ENCODE data around the gene TMPRSS3.

The TMPRSS3 gene

GRCh38 chr21:42352441-42353095, 43.3 kb downstream of the TMPRSS3 start:
- H3K4me3 ChIP-seq (ENCODE audit: low read length): no peak overlapping the region
- no peak overlapping the region for H3K27ac ChIP-seq (ENCODE audit: low read length)
- no peaks in the 10 kb centered on the region for H3K9me3 ChIP-seq (ENCODE audit: control insufficient read depth, low read depth, low read length)
- H3K4me1 ChIP-seq (ENCODE audit: control insufficient read depth, low read depth, low read length): no peaks in the 10 kb centered on the region
- no peaks in the 10 kb centered on the region for H3K27me3 ChIP-seq (ENCODE audit: control insufficient read depth, insufficient read depth, low read length)
- no peak overlapping the region for H3K9ac ChIP-seq (ENCODE audit: low read length)
- no peaks in the 10 kb centered on the region for H3K36me3 ChIP-seq (ENCODE audit: control insufficient read depth, low read depth, low read length)

- Histone ChIP-seq H3K27ac (ENCODE audit: low read length) (no peak overlapping the region), H3K9ac (ENCODE audit: low read length) (no peak overlapping the region)
These were observed 44.0 kb downstream of the TMPRSS3 start for GRCh38 chr21:42351626-42352440.

GRCh38 chr21:42350927-42351426, 44.9 kb downstream of the TMPRSS3 start, which contains the start of gene TFF2:
TSS of gene TFF2 (minus strand) at chr21:42350994. CDS start at chr21:42350957, 37 bp downstream.
- Histone ChIP-seq H3K4me1 (ENCODE audit: control insufficient read depth, low read depth, low read length) (no peaks in the 10 kb centered on the region), H3K4me3 (ENCODE audit: low read length) (no peak within 1 kb of the TSS), H3K9ac (ENCODE audit: low read length) (no peak within 1 kb of the TSS), H3K36me3 (ENCODE audit: control insufficient read depth, low read depth, low read length) (no peaks in the 10 kb centered on the region), H3K9me3 (ENCODE audit: control insufficient read depth, low read depth, low read length) (no peaks in the 10 kb centered on the region), H3K27me3 (ENCODE audit: control insufficient read depth, insufficient read depth, low read length) (no peaks in the 10 kb centered on the region), H3K27ac (ENCODE audit: low read length) (no peak within 1 kb of the TSS)

More at GRCh38 chr21:42351626-42352440, 44.0 kb downstream of the TMPRSS3 start:
- no peak overlapping the region for H3K4me3 ChIP-seq (ENCODE audit: low read length)
- no peaks in the 10 kb centered on the region for H3K4me1 ChIP-seq (ENCODE audit: control insufficient read depth, low read depth, low read length)
- H3K9me3 ChIP-seq (ENCODE audit: control insufficient read depth, low read depth, low read length): no peaks in the 10 kb centered on the region
- no peaks in the 10 kb centered on the region for H3K36me3 ChIP-seq (ENCODE audit: control insufficient read depth, low read depth, low read length)
- H3K27me3 ChIP-seq (ENCODE audit: control insufficient read depth, insufficient read depth, low read length): no peaks in the 10 kb centered on the region

- no peaks in the 10 kb centered on the region for H3K27me3 ChIP-seq (ENCODE audit: control insufficient read depth, insufficient read depth, low read length)
- no peak overlapping the region for H3K27ac ChIP-seq (ENCODE audit: low read length)
- no peak overlapping the region for H3K4me3 ChIP-seq (ENCODE audit: low read length)
- no peaks in the 10 kb centered on the region for H3K9me3 ChIP-seq (ENCODE audit: control insufficient read depth, low read depth, low read length)
- H3K36me3 ChIP-seq (ENCODE audit: control insufficient read depth, low read depth, low read length): no peaks in the 10 kb centered on the region
- no peak overlapping the region for H3K9ac ChIP-seq (ENCODE audit: low read length)
- H3K4me1 ChIP-seq (ENCODE audit: control insufficient read depth, low read depth, low read length): no peaks in the 10 kb centered on the region
These were observed 45.4 kb downstream of the TMPRSS3 start for GRCh38 chr21:42350318-42350910.

- Histone ChIP-seq H3K27ac (ENCODE audit: low read length) (no peak overlapping the region), H3K27me3 (ENCODE audit: control insufficient read depth, insufficient read depth, low read length) (no peaks in the 10 kb centered on the region), H3K4me3 (ENCODE audit: low read length) (no peak overlapping the region), H3K4me1 (ENCODE audit: control insufficient read depth, low read depth, low read length) (no peaks in the 10 kb centered on the region), H3K9me3 (ENCODE audit: control insufficient read depth, low read depth, low read length) (no peaks in the 10 kb centered on the region), H3K36me3 (ENCODE audit: control insufficient read depth, low read depth, low read length) (no peaks in the 10 kb centered on the region), H3K9ac (ENCODE audit: low read length) (no peak overlapping the region)
These were observed 46.2 kb downstream of the TMPRSS3 start for GRCh38 chr21:42349420-42350317.

GRCh38 chr21:42348762-42349161, 47.1 kb downstream of the TMPRSS3 start:
- Histone ChIP-seq H3K27me3 (ENCODE audit: control insufficient read depth, insufficient read depth, low read length) (no peaks in the 10 kb centered on the region), H3K36me3 (ENCODE audit: control insufficient read depth, low read depth, low read length) (no peaks in the 10 kb centered on the region), H3K4me3 (ENCODE audit: low read length) (no peak overlapping the region), H3K9ac (ENCODE audit: low read length) (no peak overlapping the region), H3K9me3 (ENCODE audit: control insufficient read depth, low read depth, low read length) (no peaks in the 10 kb centered on the region), H3K4me1 (ENCODE audit: control insufficient read depth, low read depth, low read length) (no peaks in the 10 kb centered on the region), H3K27ac (ENCODE audit: low read length) (no peak overlapping the region)

GRCh38 chr21:42347601-42348327, 48.1 kb downstream of the TMPRSS3 start:
- no peaks in the 10 kb centered on the region for H3K27me3 ChIP-seq (ENCODE audit: control insufficient read depth, insufficient read depth, low read length)
- H3K27ac ChIP-seq (ENCODE audit: low read length): no peak overlapping the region
- H3K4me1 ChIP-seq (ENCODE audit: control insufficient read depth, low read depth, low read length): no peaks in the 10 kb centered on the region
- H3K36me3 ChIP-seq (ENCODE audit: control insufficient read depth, low read depth, low read length): no peaks in the 10 kb centered on the region
- H3K9ac ChIP-seq (ENCODE audit: low read length): no peak overlapping the region
- no peak overlapping the region for H3K4me3 ChIP-seq (ENCODE audit: low read length)
- no peaks in the 10 kb centered on the region for H3K9me3 ChIP-seq (ENCODE audit: control insufficient read depth, low read depth, low read length)

GRCh38 chr21:42346866-42347600, 48.8 kb downstream of the TMPRSS3 start:
- no peaks in the 10 kb centered on the region for H3K9me3 ChIP-seq (ENCODE audit: control insufficient read depth, low read depth, low read length)
- H3K4me3 ChIP-seq (ENCODE audit: low read length): no peak overlapping the region
- no peak overlapping the region for H3K9ac ChIP-seq (ENCODE audit: low read length)
- H3K4me1 ChIP-seq (ENCODE audit: control insufficient read depth, low read depth, low read length): peaks cover 3% of the 10 kb centered on the region
- no peaks in the 10 kb centered on the region for H3K27me3 ChIP-seq (ENCODE audit: control insufficient read depth, insufficient read depth, low read length)
- H3K27ac ChIP-seq (ENCODE audit: low read length): no peak overlapping the region
- no peaks in the 10 kb centered on the region for H3K36me3 ChIP-seq (ENCODE audit: control insufficient read depth, low read depth, low read length)

GRCh38 chr21:42346441-42346840, 49.4 kb downstream of the TMPRSS3 start:
- H3K4me1 ChIP-seq (ENCODE audit: control insufficient read depth, low read depth, low read length): peaks cover 4% of the 10 kb centered on the region
- no peaks in the 10 kb centered on the region for H3K36me3 ChIP-seq (ENCODE audit: control insufficient read depth, low read depth, low read length)

GRCh38 chr21:42344631-42345030, 51.2 kb downstream of the TMPRSS3 start:
- Histone ChIP-seq H3K36me3 (ENCODE audit: control insufficient read depth, low read depth, low read length) (no peaks in the 10 kb centered on the region), H3K9me3 (ENCODE audit: control insufficient read depth, low read depth, low read length) (no peaks in the 10 kb centered on the region), H3K27me3 (ENCODE audit: control insufficient read depth, insufficient read depth, low read length) (no peaks in the 10 kb centered on the region), H3K27ac (ENCODE audit: low read length) (no peak overlapping the region), H3K9ac (ENCODE audit: low read length) (no peak overlapping the region), H3K4me3 (ENCODE audit: low read length) (no peak overlapping the region), H3K4me1 (ENCODE audit: control insufficient read depth, low read depth, low read length) (peaks cover 4% of the 10 kb centered on the region)

More at GRCh38 chr21:42346441-42346840, 49.4 kb downstream of the TMPRSS3 start:
- no peak overlapping the region for H3K27ac ChIP-seq (ENCODE audit: low read length)
- no peak overlapping the region for H3K4me3 ChIP-seq (ENCODE audit: low read length)
- no peak overlapping the region for H3K9ac ChIP-seq (ENCODE audit: low read length)
- no peaks in the 10 kb centered on the region for H3K27me3 ChIP-seq (ENCODE audit: control insufficient read depth, insufficient read depth, low read length)
- H3K9me3 ChIP-seq (ENCODE audit: control insufficient read depth, low read depth, low read length): no peaks in the 10 kb centered on the region

All from iPS-18a (cell line).